Measurements from ENCODE around the gene RASSF10.

RASSF10 gene

GRCh38 chr11:13015753-13016152 is 6.6 kb downstream of the RASSF10 start:
- no peak for DNase-seq (ENCODE audit: low read depth)
- TF ChIP-seq CTCF (IDR thresholded peaks at IDR 0.05; ENCODE audit: control insufficient read depth, extremely low read depth, insufficient read depth): no peak
- no peak overlapping the region for H3K4me3 ChIP-seq (ENCODE audit: low read depth, low read length)

- no peak overlapping the region for H3K4me3 ChIP-seq (ENCODE audit: low read depth, low read length)
- no peak for DNase-seq (ENCODE audit: low read depth)
- peak; percentile 31 for TF ChIP-seq CTCF (IDR thresholded peaks at IDR 0.05; ENCODE audit: control insufficient read depth, extremely low read depth, insufficient read depth)
These were observed 7.3 kb downstream of the RASSF10 start for GRCh38 chr11:13016415-13016814.

- no peak for DNase-seq (ENCODE audit: low read depth)
- H3K4me3 ChIP-seq (ENCODE audit: low read depth, low read length): no peak overlapping the region
- no peak for TF ChIP-seq CTCF (IDR thresholded peaks at IDR 0.05; ENCODE audit: control insufficient read depth, extremely low read depth, insufficient read depth)
These were observed 10.2 kb downstream of the RASSF10 start for GRCh38 chr11:13019313-13019712.

- H3K4me3 ChIP-seq (ENCODE audit: low read depth, low read length): no peak overlapping the region
- no peak for DNase-seq (ENCODE audit: low read depth)
- TF ChIP-seq CTCF (IDR thresholded peaks at IDR 0.05; ENCODE audit: control insufficient read depth, extremely low read depth, insufficient read depth): no peak
These were observed 14.3 kb downstream of the RASSF10 start for GRCh38 chr11:13023423-13023822.

- H3K4me3 ChIP-seq (ENCODE audit: low read depth, low read length): no peak overlapping the region
- TF ChIP-seq CTCF (IDR thresholded peaks at IDR 0.05; ENCODE audit: control insufficient read depth, extremely low read depth, insufficient read depth): no peak
- no peak for DNase-seq (ENCODE audit: low read depth)
These were observed 17.6 kb downstream of the RASSF10 start for GRCh38 chr11:13026722-13027121.

- H3K4me3 ChIP-seq (ENCODE audit: low read depth, low read length): no peak overlapping the region
- no peak for TF ChIP-seq CTCF (IDR thresholded peaks at IDR 0.05; ENCODE audit: control insufficient read depth, extremely low read depth, insufficient read depth)
These were observed 19.2 kb downstream of the RASSF10 start for GRCh38 chr11:13028322-13028721.

GRCh38 chr11:13029872-13030271 is 20.8 kb downstream of the RASSF10 start:
- no peak overlapping the region for H3K4me3 ChIP-seq (ENCODE audit: low read depth, low read length)
- TF ChIP-seq CTCF (IDR thresholded peaks at IDR 0.05; ENCODE audit: control insufficient read depth, extremely low read depth, insufficient read depth): no peak
- no peak for DNase-seq (ENCODE audit: low read depth)

More at GRCh38 chr11:13028322-13028721, 19.2 kb downstream of the RASSF10 start:
- no peak for DNase-seq (ENCODE audit: low read depth)

Data from LNCaP clone FGC (cell line).